SU-DHL-6 (cell line): ENCODE data around the gene CACUL1.

Experiments used
- H2AFZ ChIP-seq: fragments of 200-600 bp; sonication (generic); 2 replicates; pipeline ENCODE4 v1.6.1; 2014; ENCODE audit warnings: low read depth, mild to moderate bottlenecking, moderate library complexity, mixed read lengths, antibody characterized with exemption, low read length; ENCODE audit not compliant: severe bottlenecking
- H3F3A ChIP-seq: fragments of 200-600 bp; shearing (Covaris generic); 2 replicates; pipeline ENCODE4 v1.6.0; 2016; ENCODE audit warnings: antibody characterized with exemption, mild to moderate bottlenecking; ENCODE audit not compliant: insufficient read depth
- H3K27ac ChIP-seq: fragments of 200-600 bp; sonication (generic); 2 replicates; pipeline ENCODE4 v1.5.1; 2016; ENCODE audit warnings: low read depth, mild to moderate bottlenecking, low read length, moderate library complexity, mixed read lengths
- H3K27me3 ChIP-seq: fragments of 200-600 bp; sonication (generic), shearing (Covaris generic); 2 replicates; pipeline ENCODE4 v1.6.0; 2014; ENCODE audit warnings: mild to moderate bottlenecking, low read length
- H3K36me3 ChIP-seq: fragments of 200-600 bp; sonication (generic); 2 replicates; pipeline ENCODE4 v1.6.1; 2014; ENCODE audit warnings: mild to moderate bottlenecking, low read length, mixed read lengths
- H3K4me2 ChIP-seq: fragments of 300-600, 200-600 bp; shearing (Covaris generic), sonication (generic); 2 replicates; pipeline ENCODE4 v1.6.0; 2014; ENCODE audit warnings: low read length, low read depth, mild to moderate bottlenecking; ENCODE audit not compliant: poor library complexity, severe bottlenecking
- H3K4me3 ChIP-seq: fragments of 200-600 bp; sonication (generic); 2 replicates; pipeline ENCODE4 v1.5.1; 2014; ENCODE audit warnings: antibody characterized with exemption, low read length, mild to moderate bottlenecking, mixed read lengths; ENCODE audit not compliant: insufficient read depth, poor library complexity, severe bottlenecking
- H3K79me2 ChIP-seq: fragments of 200-600 bp; sonication (generic); 2 replicates; pipeline ENCODE4 v1.6.1; 2014; ENCODE audit warnings: mild to moderate bottlenecking, low read length, moderate library complexity; ENCODE audit not compliant: insufficient read depth
- H3K9ac ChIP-seq: fragments of 200-600 bp; sonication (generic); 2 replicates; pipeline ENCODE4 v1.7.0; 2014; ENCODE audit warnings: mild to moderate bottlenecking, low read length
- H3K9me2 ChIP-seq: fragments of 200-600 bp; sonication (generic); replicated peaks from 2 replicates; pipeline ENCODE4 v1.6.1; 2014; ENCODE audit warnings: low read length; ENCODE audit not compliant: insufficient read depth
- H3K9me3 ChIP-seq: fragments of 200-600 bp; sonication (generic); 2 replicates; pipeline ENCODE4 v1.6.1; 2014; ENCODE audit warnings: low read length, mixed read lengths; ENCODE audit not compliant: insufficient read depth
- H4K20me1 ChIP-seq: fragments of 200-600 bp; sonication (generic); 2 replicates; pipeline ENCODE4 v1.6.1; 2014; ENCODE audit warnings: low read depth, mild to moderate bottlenecking, antibody characterized with exemption, low read length, moderate library complexity, mixed read lengths
- EZH2phosphoT487 ChIP-seq: fragments of 200-600 bp; sonication (generic), shearing (Covaris generic); conservative IDR thresholded peaks from 2 replicates; pipeline ENCODE4 v1.6.1; 2018; ENCODE audit warnings: mild to moderate bottlenecking, antibody characterized with exemption, low read length, moderate library complexity, mixed read lengths
- TF ChIP-seq, protein P1 (sequence below): fragments of 200-600 bp; sonication (generic); IDR thresholded peaks from one replicate; pipeline ENCODE4 v1.5.1; 2017; ENCODE audit warnings: antibody characterized with exemption, mild to moderate bottlenecking, low read length, moderate library complexity; ENCODE audit not compliant: insufficient read depth, poor library complexity, severe bottlenecking

CACUL1 gene

DNA sequence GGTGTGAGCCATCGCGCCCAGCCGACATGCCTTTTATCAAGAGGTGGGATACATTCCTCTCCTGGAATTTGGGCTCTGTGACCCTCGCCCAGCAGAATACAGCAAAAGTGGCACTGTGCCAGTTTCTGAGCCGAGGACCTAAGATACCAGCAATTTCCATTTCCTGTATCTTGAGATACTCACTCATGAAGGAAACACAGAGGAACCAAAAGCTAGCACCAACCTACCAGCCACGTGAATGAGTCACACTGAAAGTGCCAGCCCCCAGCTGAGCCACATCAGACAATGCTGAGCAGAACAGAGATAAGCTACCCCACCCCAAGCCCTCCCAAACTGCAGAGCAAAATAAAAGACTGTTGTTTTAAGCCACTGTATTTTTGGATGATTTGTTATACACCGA lies 56.3 kb downstream of the CACUL1 start:
- Histone ChIP-seq H3K36me3 (no peaks in the 10 kb centered on the region), H3K4me2 (no peak overlapping the region), H3K4me3 (no peak overlapping the region), H3K27me3 (no peaks in the 10 kb centered on the region), H3K9ac (no peak overlapping the region), H3K9me3 (no peaks in the 10 kb centered on the region), H4K20me1 (no peaks in the 10 kb centered on the region), H3K79me2 (no peaks in the 10 kb centered on the region), H3K9me2 (no peaks in the 10 kb centered on the region), H3F3A (no peaks in the 10 kb centered on the region), H2AFZ (no peak overlapping the region), H3K27ac (no peak overlapping the region)
- no peak for TF ChIP-seq EZH2phosphoT487
- TF ChIP-seq, protein P1, sequence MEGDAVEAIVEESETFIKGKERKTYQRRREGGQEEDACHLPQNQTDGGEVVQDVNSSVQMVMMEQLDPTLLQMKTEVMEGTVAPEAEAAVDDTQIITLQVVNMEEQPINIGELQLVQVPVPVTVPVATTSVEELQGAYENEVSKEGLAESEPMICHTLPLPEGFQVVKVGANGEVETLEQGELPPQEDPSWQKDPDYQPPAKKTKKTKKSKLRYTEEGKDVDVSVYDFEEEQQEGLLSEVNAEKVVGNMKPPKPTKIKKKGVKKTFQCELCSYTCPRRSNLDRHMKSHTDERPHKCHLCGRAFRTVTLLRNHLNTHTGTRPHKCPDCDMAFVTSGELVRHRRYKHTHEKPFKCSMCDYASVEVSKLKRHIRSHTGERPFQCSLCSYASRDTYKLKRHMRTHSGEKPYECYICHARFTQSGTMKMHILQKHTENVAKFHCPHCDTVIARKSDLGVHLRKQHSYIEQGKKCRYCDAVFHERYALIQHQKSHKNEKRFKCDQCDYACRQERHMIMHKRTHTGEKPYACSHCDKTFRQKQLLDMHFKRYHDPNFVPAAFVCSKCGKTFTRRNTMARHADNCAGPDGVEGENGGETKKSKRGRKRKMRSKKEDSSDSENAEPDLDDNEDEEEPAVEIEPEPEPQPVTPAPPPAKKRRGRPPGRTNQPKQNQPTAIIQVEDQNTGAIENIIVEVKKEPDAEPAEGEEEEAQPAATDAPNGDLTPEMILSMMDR: no peak

DNA sequence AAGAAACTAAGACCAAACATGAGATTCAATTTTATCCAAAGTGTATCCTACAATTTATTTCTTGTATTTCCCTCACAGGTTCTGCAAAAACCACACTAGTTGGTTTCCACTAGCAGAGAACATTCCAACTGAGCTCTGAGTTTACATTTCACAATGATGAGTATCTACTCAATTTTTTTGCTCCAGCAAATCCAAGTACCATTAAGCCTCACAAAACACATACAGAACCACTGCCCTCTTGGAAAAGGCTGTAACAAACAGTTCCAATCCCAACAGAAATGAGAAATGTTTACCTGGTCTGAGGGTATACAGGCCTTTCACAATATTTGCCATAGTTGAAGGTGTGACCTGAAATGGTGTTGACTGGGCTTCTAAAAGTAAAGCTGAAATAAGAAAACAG lies 59.9 kb downstream of the CACUL1 start:
- TF ChIP-seq, protein P1: no peak
- TF ChIP-seq EZH2phosphoT487: no peak

DNA sequence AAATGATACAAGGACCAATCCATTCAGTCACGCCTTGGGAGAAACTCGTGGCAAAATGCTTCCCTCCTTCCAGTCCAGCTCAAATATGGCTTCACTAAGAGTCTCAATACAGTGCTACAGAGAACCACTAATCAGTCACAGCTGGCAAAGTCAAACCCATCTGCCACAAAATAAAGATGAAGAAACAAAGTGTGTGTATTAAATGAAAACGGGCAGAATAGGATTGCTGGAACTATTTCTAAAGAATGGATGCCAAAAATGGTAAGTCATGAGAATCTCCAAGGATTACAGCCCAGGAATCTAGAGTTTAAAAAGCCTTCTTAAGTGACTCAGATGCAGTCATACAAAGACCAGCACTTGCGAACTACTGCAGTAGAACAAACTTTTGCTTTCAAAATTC lies 61.9 kb downstream of the CACUL1 start:
- Histone ChIP-seq H3K9me2 (no peaks in the 10 kb centered on the region), H3K27me3 (no peaks in the 10 kb centered on the region), H3K79me2 (no peaks in the 10 kb centered on the region), H3K27ac (no peak overlapping the region), H3K4me2 (no peak overlapping the region), H3K9me3 (no peaks in the 10 kb centered on the region), H3K4me3 (no peak overlapping the region), H2AFZ (no peak overlapping the region), H4K20me1 (no peaks in the 10 kb centered on the region), H3K36me3 (no peaks in the 10 kb centered on the region; the same call in 1 of the 2 replicates), H3F3A (no peaks in the 10 kb centered on the region), H3K9ac (no peak overlapping the region)
- TF ChIP-seq, protein P1: no peak
- no peak for TF ChIP-seq EZH2phosphoT487

More for the DNA sequence above, 59.9 kb downstream of the CACUL1 start:
- Histone ChIP-seq H3F3A (no peaks in the 10 kb centered on the region), H3K4me3 (no peak overlapping the region), H3K27me3 (no peaks in the 10 kb centered on the region), H2AFZ (no peak overlapping the region), H3K9ac (no peak overlapping the region), H3K4me2 (no peak overlapping the region), H3K27ac (no peak overlapping the region), H3K9me2 (no peaks in the 10 kb centered on the region), H3K36me3 (no peaks in the 10 kb centered on the region; the same call in 1 of the 2 replicates), H4K20me1 (no peaks in the 10 kb centered on the region), H3K79me2 (no peaks in the 10 kb centered on the region), H3K9me3 (no peaks in the 10 kb centered on the region)
